ENCODE data around the gene MPO.
A peak's percentile ranks its signal among the peaks of the same experiment; 100 is the strongest.

MPO gene

DNA sequence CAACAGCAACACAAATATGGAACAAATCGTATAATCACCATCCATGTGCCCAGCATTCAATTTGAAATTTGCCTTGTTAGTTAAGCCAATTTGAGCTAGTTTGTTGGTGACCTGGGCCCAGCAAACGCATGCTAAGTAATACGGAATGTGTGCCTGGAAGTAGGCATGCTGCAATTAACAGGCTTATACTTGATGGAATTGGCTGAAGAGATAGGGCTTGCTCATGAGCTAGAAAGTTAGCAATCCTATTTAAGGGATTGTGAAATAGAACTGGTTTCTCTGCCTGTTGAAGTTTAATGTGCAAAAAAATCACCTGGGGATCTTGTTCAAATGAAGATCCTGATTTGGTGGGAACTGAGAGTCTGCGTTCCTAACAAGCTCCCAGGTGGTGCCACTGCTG, 50.9 kb downstream of the MPO start:
- no peak for DNase-seq (ENCODE audit: extremely low read depth, low read depth)
- no peak for TF ChIP-seq CTCF (IDR thresholded peaks at IDR 0.05; ENCODE audit: low read depth, low read length, missing control alignments)
- no peak overlapping the region for H3K4me3 ChIP-seq (replicated peaks; ENCODE audit: low read depth, low read length)

DNA sequence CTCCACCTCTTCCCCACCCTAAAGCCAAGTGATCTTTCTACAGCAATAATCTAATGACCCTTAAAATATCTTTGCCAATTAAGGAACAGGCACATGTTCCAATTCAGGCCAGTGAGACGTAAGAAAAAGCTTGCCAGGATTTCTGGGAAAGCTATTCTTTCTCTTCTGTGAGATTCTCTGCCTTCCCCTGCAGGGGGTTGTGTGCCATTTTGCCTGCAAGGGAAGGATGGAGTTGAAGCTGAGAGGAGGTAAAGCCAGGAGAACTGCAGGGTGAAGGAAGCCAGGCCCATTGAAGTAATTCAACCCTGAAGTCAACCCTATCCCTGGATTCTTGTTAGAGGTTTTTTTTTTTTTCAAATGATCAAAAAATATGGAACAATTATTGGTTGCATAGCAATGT, 51.4 kb downstream of the MPO start:
- H3K4me3 ChIP-seq (replicated peaks; ENCODE audit: low read depth, low read length) = no peak overlapping the region
- no peak for TF ChIP-seq CTCF (IDR thresholded peaks at IDR 0.05; ENCODE audit: low read depth, low read length, missing control alignments)
- DNase-seq (ENCODE audit: extremely low read depth, low read depth) = no peak

- H3K4me3 ChIP-seq (replicated peaks; ENCODE audit: low read depth, low read length) = no peak overlapping the region
- TF ChIP-seq CTCF (IDR thresholded peaks at IDR 0.05; ENCODE audit: low read depth, low read length, missing control alignments) = no peak
- DNase-seq (ENCODE audit: extremely low read depth, low read depth) = no peak
These were observed 52.1 kb downstream of the MPO start for GRCh38 chr17:58228679-58229078.

- TF ChIP-seq CTCF (IDR thresholded peaks at IDR 0.05; ENCODE audit: low read depth, low read length, missing control alignments) = no peak
- no peak for DNase-seq (ENCODE audit: extremely low read depth, low read depth)
- no peak overlapping the region for H3K4me3 ChIP-seq (replicated peaks; ENCODE audit: low read depth, low read length)
These were observed 53.0 kb downstream of the MPO start for GRCh38 chr17:58227733-58228132.

DNA sequence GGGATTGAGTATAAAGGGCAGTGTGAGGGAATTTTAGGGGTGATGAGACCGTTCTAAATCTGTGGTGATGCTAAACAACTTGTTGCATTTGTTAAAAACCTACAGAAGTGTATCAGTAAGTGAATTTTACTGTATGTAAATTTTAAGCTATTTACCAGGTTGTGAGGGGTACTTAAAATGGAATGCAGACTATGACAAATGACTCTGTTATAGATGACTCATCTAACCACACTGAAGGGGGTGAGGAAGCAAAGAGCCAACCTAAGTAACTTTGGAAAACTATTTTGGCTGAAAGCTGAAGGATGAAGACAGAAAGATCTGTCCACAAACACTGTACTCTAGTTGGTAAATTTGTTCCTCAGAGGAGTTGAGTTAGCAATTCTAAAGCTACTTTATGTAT, 56.4 kb downstream of the MPO start:
- no peak overlapping the region for H3K4me3 ChIP-seq (replicated peaks; ENCODE audit: low read depth, low read length)
- TF ChIP-seq CTCF (IDR thresholded peaks at IDR 0.05; ENCODE audit: low read depth, low read length, missing control alignments) = no peak
- peak; percentile 52 for DNase-seq (ENCODE audit: extremely low read depth, low read depth)
